Mesodermal cell (in vitro differentiated cells): ENCODE measurements around the gene BAG5.

Experiments
- H3K27ac ChIP-seq: 2 replicates; pipeline ENCODE4 v1.7.0; 2013; ENCODE audit warnings: mild to moderate bottlenecking, low read depth, low read length, moderate library complexity; ENCODE audit not compliant: severe bottlenecking
- H3K36me3 ChIP-seq: 2 replicates; pipeline ENCODE4 v1.7.1; 2013; ENCODE audit warnings: mild to moderate bottlenecking, low read length, moderate library complexity; ENCODE audit not compliant: control insufficient read depth, insufficient read depth
- H3K4me1 ChIP-seq: one replicate; pipeline ENCODE4 v1.7.1; 2013; ENCODE audit warnings: mild to moderate bottlenecking, low read length; ENCODE audit not compliant: insufficient read depth, control insufficient read depth, poor library complexity, severe bottlenecking
- H3K4me3 ChIP-seq: 2 replicates; pipeline ENCODE4 v1.7.0; 2013; ENCODE audit warnings: low read length, control low read depth, mild to moderate bottlenecking; ENCODE audit not compliant: insufficient read depth, poor library complexity, severe bottlenecking; ENCODE audit errors: extremely low read depth
- H3K9me3 ChIP-seq: 2 replicates; pipeline ENCODE4 v1.7.1; 2013; ENCODE audit warnings: mild to moderate bottlenecking, low read length, moderate library complexity; ENCODE audit not compliant: control insufficient read depth
- WGBS, 2 experiments: methylation state at CpG; one replicate each; pipeline ENCODE4 v1.1.5; 2013; ENCODE audit warnings: missing lambda C conversion rate in 2 of 2; ENCODE audit not compliant: insufficient coverage in 2 of 2; 5-methylcytosine and 5-hydroxymethylcytosine counted together

Gene BAG5

GRCh38 chr14:103539056-103539825 is 23.2 kb downstream of the BAG5 start:
- peaks cover 31% of the 10 kb centered on the region for H3K4me1 ChIP-seq
- 84 to 89% methylated on average over 19 to 23 of the region's 28 CpGs for WGBS, 2 experiments
- peaks cover 7% of the 10 kb centered on the region for H3K36me3 ChIP-seq
- no peak overlapping the region for H3K27ac ChIP-seq
- no peak overlapping the region for H3K4me3 ChIP-seq
- H3K9me3 ChIP-seq: no peaks in the 10 kb centered on the region

- Histone ChIP-seq H3K4me3 (no peak overlapping the region), H3K4me1 (peaks cover 31% of the 10 kb centered on the region), H3K27ac (no peak overlapping the region), H3K36me3 (peaks cover 7% of the 10 kb centered on the region), H3K9me3 (no peaks in the 10 kb centered on the region)
- WGBS, 2 experiments: 82% methylated on average over 27 of the region's 30 CpGs
These were observed 24.0 kb downstream of the BAG5 start for GRCh38 chr14:103538291-103539055.

- no peak overlapping the region for H3K27ac ChIP-seq
- H3K9me3 ChIP-seq: no peaks in the 10 kb centered on the region
- no peak overlapping the region for H3K4me3 ChIP-seq
- peaks cover 22% of the 10 kb centered on the region for H3K4me1 ChIP-seq
- H3K36me3 ChIP-seq: peaks cover 11% of the 10 kb centered on the region
- 83 to 86% methylated on average over 14 of the region's 18 CpGs for WGBS, 2 experiments
These were observed 25.1 kb downstream of the BAG5 start for GRCh38 chr14:103537175-103537990.

- peaks cover 15% of the 10 kb centered on the region for H3K4me1 ChIP-seq
- 93 to 96% methylated on average over 8 to 9 of the region's 9 CpGs for WGBS, 2 experiments
- no peaks in the 10 kb centered on the region for H3K9me3 ChIP-seq
- peaks cover 13% of the 10 kb centered on the region for H3K36me3 ChIP-seq
- no peak overlapping the region for H3K27ac ChIP-seq
- H3K4me3 ChIP-seq: no peak overlapping the region
These were observed 25.8 kb downstream of the BAG5 start for GRCh38 chr14:103536693-103537092.

GRCh38 chr14:103535891-103536565 is 26.4 kb downstream of the BAG5 start:
- Histone ChIP-seq H3K4me1 (peaks cover 11% of the 10 kb centered on the region), H3K4me3 (no peak overlapping the region), H3K9me3 (no peaks in the 10 kb centered on the region), H3K27ac (no peak overlapping the region), H3K36me3 (peaks cover 13% of the 10 kb centered on the region)
- 95 to 96% methylated on average over 10 to 11 of the region's 11 CpGs for WGBS, 2 experiments

- H3K4me1 ChIP-seq: peaks cover 4% of the 10 kb centered on the region
- peaks cover 17% of the 10 kb centered on the region for H3K36me3 ChIP-seq
- WGBS, 2 experiments: 93 to 95% methylated on average over 15 to 21 of the region's 21 CpGs
- no peak overlapping the region for H3K4me3 ChIP-seq
- no peak overlapping the region for H3K27ac ChIP-seq
- no peaks in the 10 kb centered on the region for H3K9me3 ChIP-seq
These were observed 27.2 kb downstream of the BAG5 start for GRCh38 chr14:103535081-103535890.

GRCh38 chr14:103534576-103535061 is 27.8 kb downstream of the BAG5 start:
- WGBS, 2 experiments: 95 to 97% methylated on average over 21 to 22 of the region's 22 CpGs
- H3K36me3 ChIP-seq: peaks cover 19% of the 10 kb centered on the region
- no peak overlapping the region for H3K27ac ChIP-seq

GRCh38 chr14:103533999-103534575 is 28.4 kb downstream of the BAG5 start:
- Histone ChIP-seq H3K36me3 (peaks cover 19% of the 10 kb centered on the region), H3K9me3 (no peaks in the 10 kb centered on the region), H3K4me3 (no peak overlapping the region), H3K4me1 (no peaks in the 10 kb centered on the region), H3K27ac (no peak overlapping the region)
- 94 to 95% methylated on average over 24 to 25 of the region's 25 CpGs for WGBS, 2 experiments

More at GRCh38 chr14:103534576-103535061, 27.8 kb downstream of the BAG5 start:
- Histone ChIP-seq H3K4me1 (no peaks in the 10 kb centered on the region), H3K9me3 (no peaks in the 10 kb centered on the region), H3K4me3 (no peak overlapping the region)

- Histone ChIP-seq H3K36me3 (peaks cover 19% of the 10 kb centered on the region), H3K4me1 (peaks cover 2% of the 10 kb centered on the region), H3K4me3 (no peak overlapping the region), H3K9me3 (no peaks in the 10 kb centered on the region), H3K27ac (no peak overlapping the region)
- 92 to 94% methylated on average over 18 to 23 of the region's 23 CpGs for WGBS, 2 experiments
These were observed 29.1 kb downstream of the BAG5 start for GRCh38 chr14:103533137-103533998.
